NCI-H345 treated with DMSO at 0.1 percent for 48 hours (cell line): ENCODE measurements around the gene DDX10.
A peak's percentile ranks its signal among the peaks of the same experiment; 100 is the strongest.
"Not testable (repeated sequence)": the region's sequence is repeated elsewhere in the genome, so short reads cannot be mapped to it uniquely, and the experiment has no call there.

ENCODE experiments used
- DNase-seq: peaks from one replicate; lab custom pipeline; 2025; ENCODE audit not compliant: unreplicated experiment; lab: John Stamatoyannopoulos, UW

Gene DDX10

GRCh38 chr11:108654100-108654499 is 10.8 kb upstream of the DDX10 start:
- DNase-seq = not testable (repeated sequence)

GRCh38 chr11:108654994-108655631 is 9.8 kb upstream of the DDX10 start:
- DNase-seq = peak; percentile 12

GRCh38 chr11:108662700-108663099 is 2.2 kb upstream of the DDX10 start:
- no peak for DNase-seq

GRCh38 chr11:108663154-108663877 is 1.6 kb upstream of the DDX10 start:
- no peak for DNase-seq

- DNase-seq = no peak
These were observed 1.5 kb downstream of the DDX10 start for GRCh38 chr11:108666373-108666772.

- no peak for DNase-seq
These were observed 4.4 kb downstream of the DDX10 start for GRCh38 chr11:108669286-108669685.

- no peak for DNase-seq
These were observed 4.8 kb downstream of the DDX10 start for GRCh38 chr11:108669711-108670110.

GRCh38 chr11:108670451-108670850 is 5.6 kb downstream of the DDX10 start:
- DNase-seq = no peak

GRCh38 chr11:108672113-108672512 is 7.2 kb downstream of the DDX10 start:
- no peak for DNase-seq

- no peak for DNase-seq
These were observed 7.9 kb downstream of the DDX10 start for GRCh38 chr11:108672786-108673185.

- no peak for DNase-seq
These were observed 14.2 kb downstream of the DDX10 start for GRCh38 chr11:108679045-108679444.

GRCh38 chr11:108680271-108680670 is 15.4 kb downstream of the DDX10 start:
- DNase-seq = no peak

- no peak for DNase-seq
These were observed 20.7 kb downstream of the DDX10 start for GRCh38 chr11:108685419-108686130.

- DNase-seq = no peak
These were observed 29.0 kb downstream of the DDX10 start for GRCh38 chr11:108693852-108694251.

- DNase-seq = no peak
These were observed 30.0 kb downstream of the DDX10 start for GRCh38 chr11:108694846-108695245.

GRCh38 chr11:108697872-108698473 is 33.1 kb downstream of the DDX10 start:
- DNase-seq = peak; percentile 9

- peak; percentile 12 for DNase-seq
These were observed 34.2 kb downstream of the DDX10 start for GRCh38 chr11:108698844-108699642.

GRCh38 chr11:108703916-108704315 is 39.0 kb downstream of the DDX10 start:
- DNase-seq = no peak

- DNase-seq = no peak
These were observed 40.2 kb downstream of the DDX10 start for GRCh38 chr11:108705061-108705460.

GRCh38 chr11:108708173-108708572 is 43.3 kb downstream of the DDX10 start:
- no peak for DNase-seq

GRCh38 chr11:108709741-108710140 is 44.9 kb downstream of the DDX10 start:
- DNase-seq = no peak
